HG03558 (cell line): ENCODE measurements around the gene TH.

Source experiments
- ATAC-seq: cut with Tn5 transposase; IDR thresholded peaks from one replicate; pipeline ENCODE4 v1.9.1; 2021; ENCODE audit warnings: moderate number of reproducible peaks; ENCODE audit not compliant: unreplicated experiment; ENCODE audit errors: extremely low read depth

Gene TH

DNA sequence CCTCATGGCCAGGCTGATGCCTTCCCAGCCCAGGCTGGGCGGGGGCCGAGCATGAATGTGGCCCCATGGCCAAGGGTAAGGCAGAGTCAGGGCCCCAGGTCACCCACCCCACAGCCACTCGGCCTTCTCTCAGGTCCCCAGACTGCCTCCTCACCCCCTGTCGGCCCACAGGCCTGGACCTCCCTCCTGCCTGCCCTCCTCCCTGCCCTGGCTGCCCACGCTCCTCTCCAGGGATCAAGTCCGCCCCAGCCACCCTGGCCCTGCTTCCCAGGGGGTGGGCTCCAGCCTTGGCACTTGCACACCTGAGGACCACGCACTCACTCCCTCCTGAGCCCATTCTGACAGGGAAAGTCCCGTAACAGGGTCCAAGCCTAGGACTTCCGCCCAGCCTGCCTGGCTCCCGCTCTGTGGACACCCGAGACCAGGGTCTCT lies 37.8 kb upstream of the TH start:
- ATAC-seq: no peak

DNA sequence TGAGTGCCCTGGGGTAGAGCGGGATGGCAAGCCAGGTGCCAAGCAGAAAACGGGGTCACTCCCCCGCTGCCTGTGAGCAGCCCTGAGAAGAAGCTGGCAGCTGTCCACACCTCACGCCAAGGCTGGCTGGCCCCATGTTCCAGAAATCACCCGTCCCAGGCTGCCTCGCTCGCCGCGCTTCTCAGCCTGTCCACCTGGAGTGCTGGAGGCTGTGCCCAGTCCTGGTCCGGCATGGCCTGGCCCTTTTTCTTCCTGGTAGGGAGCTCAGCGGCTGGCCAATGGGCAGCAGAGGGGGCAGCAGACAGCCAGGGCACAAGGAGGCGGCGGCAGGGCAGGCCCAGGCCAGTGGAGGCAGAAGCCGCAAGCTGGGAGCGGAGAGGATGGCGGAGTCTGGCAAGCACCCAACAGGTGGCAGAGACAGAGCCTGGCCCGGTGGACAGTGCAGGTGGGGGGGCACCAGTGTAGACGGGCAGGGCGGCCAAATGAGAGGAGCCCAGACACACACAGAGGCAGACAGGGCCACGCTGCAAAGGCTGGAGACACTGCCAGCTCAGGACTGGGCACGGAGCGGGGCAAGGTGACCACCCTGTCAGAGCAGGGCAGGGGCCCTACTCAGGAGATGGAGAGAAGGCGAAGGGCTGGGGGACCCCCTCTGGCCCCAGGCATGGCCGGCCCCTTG lies 37.2 kb upstream of the TH start:
- no peak for ATAC-seq

DNA sequence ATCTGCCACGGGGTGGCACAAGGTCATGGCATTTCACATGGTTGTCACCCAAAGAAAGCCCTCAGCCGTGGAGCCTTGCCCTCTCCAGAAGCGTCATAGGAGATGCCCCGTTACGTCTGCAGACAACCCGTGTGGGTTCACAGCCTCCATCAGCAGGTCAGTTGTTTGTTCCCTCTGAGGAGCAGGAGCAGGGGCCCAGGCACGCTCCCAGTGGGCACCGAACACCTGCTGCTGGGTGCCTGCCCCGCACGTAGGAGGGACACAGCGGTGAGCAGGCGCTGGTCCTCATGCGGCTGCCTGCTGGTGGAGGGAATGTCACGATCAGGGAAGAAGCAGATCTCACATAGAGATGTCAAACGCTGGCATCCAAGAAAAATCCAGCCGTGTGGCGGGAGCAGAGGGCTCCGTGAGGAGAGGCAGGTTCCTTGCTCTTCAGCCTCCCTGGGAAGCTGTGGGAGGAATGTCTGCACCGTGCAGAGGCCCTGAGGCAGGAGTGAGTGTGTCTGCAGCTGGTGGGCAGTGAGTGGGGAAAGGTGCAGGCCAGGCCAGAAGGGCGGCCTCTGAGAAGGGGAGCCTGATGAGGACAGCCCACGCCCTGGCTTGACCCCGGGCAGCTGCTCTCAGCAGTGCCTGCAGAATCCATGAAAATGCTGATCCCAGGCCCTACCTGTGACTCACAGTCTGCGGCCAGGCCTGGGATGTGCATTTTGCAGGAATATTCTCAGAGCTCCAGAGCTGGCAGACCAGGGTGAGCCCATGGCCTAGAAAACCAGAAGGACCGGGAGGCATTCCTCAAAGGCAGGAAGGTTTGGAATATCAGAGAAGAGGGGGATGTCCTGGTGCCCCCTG lies 36.4 kb upstream of the TH start:
- no peak for ATAC-seq

DNA sequence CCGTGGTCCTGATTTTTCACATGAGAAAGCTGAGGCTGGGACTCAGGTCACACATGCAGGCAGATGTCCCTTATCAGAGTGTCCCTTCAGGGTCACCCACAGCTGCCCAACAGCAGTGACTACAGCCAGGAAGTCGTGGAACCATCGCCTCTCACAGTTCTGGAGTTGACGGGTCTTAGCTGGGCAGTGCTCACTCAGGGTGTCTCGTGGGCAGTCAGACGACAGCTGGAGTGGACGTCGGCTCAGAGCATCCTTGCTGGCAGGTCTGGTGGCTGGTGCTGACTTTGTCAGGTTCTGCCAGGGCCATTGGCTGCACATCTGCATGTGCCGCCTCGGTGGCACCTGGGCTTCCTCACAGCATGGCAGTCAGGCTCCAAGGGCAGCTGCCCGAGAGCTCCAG lies 35.6 kb upstream of the TH start:
- ATAC-seq: no peak

DNA sequence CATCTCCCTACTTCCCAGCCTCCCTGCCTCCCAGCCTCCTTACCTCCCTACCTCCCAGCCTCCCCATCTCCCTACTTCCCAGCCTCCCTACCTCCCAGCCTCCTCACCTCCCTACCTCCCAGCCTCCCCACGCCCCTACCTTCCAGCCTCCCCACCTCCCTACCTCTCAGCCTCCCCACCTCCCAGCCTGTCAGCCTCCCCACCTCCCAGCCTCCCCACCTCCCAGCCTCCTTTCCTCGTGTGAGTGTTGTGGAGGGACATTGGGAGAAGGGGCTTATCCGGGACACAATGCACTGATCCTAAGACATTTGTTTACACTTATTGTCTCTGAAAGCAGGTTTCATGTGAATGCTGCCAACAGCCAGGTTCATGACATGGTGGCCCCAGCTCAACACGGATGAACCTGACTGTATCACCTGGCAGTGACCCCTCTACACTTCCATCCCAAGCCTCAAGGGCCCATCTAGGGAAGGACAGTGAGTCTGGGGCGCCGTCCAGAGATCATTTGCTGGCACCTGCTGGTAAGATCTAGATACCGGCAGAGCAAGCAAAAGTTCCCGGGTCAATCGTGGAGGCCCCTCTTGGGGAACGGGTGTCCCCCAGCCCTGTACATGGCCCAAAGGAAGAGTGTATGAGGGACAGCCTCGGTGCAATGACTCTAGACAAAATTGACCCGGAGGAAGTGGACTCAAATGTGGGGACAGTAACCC lies 34.5 kb upstream of the TH start:
- ATAC-seq: no peak

DNA sequence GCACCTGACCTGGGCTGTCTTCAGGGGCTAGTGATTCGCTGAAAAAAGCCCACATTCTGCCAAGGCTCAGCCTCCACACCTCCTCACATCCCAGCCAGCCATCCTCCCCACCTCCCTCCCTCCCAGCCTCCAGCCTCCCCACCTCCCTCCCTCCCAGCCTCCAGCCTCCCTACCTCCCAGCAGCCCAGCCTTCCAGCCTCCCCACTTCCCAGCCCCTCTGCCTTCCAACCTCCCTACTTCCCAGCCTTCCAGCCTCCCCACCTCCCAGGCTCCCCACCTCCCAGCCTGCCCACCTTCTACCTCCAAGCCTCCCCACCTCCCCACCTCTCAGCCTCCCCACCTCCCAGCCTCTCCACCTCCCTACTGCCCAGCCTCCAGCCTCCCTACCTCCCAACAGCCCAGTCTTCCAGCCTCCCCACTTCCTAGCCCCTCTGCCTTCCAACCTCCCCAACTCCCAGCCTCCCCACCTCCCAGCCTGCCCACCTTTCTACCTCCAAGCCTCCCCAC lies 33.7 kb upstream of the TH start:
- no peak for ATAC-seq

DNA sequence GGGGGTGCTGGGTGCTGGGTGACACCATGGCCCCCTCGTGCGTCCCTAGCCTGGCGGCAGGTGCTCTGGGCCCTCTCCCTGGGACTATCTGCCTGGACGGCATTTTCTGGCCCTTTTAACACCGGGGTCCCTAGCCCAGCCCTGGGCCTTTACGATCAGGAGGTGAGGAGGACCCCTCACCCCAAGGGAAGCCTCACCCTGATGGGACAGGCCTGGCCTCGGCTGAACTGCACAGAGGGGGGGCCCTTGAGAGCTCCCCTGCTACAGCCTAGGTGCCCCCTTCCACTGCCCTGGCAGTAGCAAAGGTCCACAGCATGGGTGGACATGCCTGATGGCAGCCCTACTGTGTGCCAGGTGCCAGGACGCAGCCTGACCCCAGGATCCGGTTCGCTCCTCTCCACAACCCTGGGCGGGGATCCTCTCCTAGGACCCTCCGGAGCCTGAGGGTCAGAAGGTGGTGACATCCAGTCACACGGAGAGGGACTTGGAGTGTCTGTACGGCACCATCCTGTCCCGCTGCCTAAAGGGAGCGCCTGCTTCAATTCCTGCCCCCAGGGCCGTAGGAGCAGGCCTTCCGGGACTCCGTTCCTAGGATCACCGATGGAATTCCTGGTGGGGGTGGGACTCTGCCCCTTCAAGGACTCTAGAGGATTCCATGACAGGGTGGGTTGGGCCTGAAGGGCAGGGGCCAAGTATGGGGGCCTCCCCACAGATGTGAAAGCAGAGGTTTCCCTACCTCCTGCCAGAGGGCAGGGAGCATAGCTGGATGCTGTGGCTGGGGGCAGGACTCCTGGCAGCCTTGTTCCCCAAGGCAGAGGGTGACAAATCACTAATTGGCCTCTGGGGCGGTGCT lies 33.0 kb upstream of the TH start:
- no peak for ATAC-seq

DNA sequence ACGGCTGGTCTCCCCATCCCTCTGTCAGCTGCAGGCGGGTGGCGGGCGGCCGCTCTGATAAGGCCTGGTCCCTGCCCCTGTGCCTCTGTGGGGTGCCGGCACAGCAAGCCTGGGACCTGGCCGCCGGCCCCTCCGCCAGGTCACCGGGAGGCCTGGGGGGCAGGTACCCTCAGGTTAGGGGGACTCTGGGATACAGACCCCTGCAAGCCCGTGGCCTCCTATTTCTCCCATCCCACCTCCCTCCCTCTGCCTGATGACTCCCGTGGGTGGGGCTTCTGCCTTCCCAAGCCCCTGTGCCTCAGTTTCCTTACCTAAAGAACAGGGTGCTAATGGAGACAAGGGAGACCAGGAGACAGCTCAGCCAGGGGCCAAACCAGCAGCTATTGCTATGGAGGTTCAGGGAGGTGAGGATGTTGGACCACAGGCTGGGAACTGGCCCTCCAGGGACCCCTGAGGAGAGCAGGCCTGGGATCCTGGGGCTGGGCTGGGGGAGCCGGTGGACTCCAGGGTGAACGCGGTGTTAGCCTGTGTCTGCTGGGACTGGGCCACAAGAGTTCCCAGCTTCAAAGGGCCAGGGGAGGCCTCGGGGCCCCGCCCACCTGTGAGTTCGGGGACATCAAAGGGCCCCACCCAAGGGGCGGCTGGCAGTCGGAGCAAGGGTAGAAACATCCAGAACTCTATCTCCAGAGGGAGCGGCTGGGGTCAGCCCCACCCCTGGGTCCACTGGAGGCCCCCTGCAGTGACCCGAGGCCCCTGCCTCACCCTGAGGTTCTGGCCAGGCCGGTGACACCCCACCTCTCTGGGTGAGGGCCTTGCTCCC lies 32.0 kb upstream of the TH start:
- ATAC-seq: no peak

DNA sequence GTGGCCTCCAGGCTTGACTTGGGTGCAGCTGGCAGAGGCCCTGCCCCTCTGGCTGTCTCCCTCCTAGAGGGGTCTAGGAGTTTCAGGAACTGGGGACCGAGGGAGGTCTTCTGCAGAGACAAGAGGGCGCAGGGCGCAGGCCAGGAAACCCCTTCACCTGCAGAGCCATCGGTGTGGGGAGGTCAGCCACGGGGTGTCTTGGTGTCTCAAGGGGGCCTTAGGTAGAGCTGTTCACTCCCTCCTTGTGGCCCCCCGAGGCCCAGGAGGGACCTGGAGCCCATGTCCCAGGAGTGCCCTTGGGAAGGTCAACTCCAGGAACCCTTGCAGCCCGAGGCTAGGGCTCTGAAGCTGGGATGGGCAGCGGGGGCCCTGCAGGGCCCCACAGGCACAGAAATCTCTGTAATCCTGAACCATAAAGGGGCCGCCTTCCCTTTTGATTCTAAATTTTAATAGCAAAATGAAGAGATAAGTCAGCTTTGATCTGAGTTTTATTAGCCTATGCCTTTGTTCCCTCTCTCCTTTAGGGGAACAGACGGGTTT lies 31.4 kb upstream of the TH start:
- ATAC-seq: no peak

DNA sequence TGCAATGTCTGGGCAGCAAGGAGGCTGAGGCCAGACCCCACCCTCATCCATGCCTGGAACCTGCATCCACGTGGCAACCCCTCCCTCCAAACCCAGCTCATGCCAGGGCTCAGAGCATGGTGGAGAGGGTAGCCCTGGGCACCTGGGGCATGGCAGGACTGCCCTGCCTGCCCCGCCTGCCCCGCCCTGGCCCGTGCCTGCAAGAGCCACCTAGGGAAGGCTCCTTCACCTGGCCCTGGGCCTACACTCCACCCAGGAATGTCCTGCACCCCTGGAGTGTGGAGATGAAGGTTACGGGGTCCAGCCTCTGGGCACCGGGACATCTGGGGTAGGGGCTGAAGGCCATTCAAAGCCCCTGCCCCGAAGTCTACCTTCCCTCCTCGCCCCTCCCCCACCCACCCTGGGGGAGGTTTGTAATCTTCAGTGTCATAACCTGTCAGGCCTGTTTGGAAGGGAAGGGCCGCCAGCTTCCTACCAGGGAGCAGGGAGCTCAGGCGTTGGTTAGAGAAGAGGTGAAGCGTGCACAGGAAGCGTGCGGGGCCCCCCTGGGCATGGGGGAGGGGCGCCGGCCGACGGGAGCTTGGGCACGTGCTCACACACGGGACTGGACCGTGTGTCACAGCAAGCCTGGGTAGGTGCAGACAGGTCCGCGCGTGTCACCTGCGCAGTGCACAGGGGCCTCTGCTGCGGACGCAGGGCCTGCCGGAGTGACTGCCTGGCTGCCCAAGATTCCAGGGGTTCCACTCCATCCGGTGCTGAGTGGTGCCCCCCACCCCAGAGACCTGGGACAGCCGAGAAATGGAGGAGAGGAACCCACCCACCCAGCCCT lies 30.7 kb upstream of the TH start:
- ATAC-seq: no peak

DNA sequence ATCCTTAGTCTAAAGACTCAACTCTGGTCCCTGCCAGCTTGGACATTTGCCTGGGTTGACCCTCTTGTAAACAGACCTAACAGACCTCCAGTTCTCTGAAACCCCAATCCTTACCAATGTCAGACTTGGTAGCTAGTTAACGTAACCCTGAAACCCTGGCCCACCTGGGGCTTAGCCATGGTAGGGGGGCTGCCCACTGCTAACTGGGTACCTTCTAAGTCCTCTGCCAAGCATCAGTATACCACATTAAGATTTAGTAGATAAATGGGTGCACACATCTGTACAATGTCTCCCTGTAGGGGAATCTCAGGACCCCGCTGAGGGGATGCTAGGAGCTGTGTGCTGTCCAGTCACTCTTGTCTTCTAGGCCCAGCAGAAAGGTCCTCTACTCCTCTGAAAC lies 29.9 kb upstream of the TH start:
- no peak for ATAC-seq

DNA sequence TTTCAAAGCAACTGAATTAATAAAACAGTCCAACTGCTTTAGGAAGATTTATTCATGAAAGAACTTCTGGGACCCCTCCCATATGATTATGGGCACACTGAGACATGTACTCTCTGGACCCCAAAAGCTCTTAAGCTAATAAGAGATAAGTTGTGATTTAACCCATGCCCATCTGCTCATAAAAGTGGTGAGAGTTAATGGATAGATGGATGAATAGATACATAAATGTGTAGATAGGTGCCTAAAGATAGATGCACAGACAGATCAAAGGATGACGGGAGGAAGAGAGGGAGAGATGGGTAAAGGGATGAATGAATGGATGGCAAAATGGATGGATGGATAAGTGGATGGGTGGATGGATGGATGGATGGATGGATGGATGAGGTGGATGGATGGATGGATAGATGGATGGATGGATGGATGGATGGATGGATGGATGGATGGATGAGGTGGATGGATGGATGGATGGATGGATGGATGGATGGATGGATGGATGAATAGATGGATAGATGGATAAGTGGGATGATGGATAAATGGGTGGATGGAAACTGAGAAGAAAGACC lies 29.4 kb upstream of the TH start:
- no peak for ATAC-seq

DNA sequence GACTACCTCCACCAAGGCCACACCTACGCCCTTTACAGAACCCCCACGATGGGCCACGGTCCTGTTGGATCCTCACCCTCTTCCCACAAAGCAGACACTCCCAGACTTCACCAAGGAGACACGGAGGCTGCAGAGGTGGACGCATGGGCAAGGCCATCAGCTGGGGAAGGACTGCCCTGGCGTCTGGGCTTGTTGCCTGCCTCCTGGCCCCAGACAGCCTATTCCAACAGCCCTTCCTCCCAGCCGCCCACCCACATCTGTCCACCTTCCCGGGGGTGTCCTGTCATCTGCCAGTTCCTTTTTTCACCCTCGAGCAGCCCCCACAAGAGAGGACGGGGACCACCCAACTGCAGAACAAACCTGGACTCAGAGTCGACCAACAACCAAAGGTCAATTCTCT lies 28.9 kb upstream of the TH start:
- ATAC-seq: no peak

DNA sequence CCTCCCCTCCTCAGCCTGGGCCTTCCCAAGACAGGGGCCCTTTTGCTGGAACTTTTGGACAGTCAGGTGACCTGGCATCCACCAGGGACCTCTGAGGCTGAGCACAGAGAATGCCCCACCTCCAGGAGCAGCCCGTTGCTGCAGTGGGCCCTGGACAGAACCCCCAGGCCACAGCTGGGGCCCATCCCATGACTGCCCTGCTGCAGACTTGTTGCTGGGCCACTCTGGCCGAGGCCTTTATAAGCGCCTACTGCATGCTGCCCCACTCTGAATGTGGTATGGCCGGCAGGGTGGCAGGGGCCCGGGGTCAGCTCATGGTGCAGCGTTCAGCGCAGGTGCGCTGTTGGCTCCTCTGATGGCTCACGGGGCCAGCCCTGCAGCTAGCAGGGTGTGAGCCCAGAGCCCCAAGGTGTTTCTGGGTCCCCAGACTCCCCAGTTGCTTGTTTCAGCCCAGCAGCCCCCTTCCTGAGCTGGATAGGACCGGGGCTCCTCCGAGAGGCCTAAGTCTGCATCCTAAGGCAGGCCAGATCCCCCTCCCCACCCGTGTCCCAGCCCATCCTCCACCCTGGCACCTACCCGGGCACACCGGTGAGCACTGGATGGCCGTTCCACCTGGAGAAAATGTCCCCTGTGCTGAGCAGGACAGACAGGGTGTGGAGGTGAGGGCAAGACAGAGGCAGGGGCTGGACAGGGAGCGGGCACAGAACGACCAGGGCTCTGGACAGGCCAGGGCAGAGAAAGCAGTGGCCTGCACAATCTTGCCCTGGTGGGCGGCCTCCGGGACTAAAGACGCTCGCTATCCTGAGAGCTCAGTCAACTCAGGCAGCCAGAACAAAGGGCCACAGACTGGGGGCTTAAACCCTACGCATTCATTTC lies 28.1 kb upstream of the TH start:
- ATAC-seq: no peak

DNA sequence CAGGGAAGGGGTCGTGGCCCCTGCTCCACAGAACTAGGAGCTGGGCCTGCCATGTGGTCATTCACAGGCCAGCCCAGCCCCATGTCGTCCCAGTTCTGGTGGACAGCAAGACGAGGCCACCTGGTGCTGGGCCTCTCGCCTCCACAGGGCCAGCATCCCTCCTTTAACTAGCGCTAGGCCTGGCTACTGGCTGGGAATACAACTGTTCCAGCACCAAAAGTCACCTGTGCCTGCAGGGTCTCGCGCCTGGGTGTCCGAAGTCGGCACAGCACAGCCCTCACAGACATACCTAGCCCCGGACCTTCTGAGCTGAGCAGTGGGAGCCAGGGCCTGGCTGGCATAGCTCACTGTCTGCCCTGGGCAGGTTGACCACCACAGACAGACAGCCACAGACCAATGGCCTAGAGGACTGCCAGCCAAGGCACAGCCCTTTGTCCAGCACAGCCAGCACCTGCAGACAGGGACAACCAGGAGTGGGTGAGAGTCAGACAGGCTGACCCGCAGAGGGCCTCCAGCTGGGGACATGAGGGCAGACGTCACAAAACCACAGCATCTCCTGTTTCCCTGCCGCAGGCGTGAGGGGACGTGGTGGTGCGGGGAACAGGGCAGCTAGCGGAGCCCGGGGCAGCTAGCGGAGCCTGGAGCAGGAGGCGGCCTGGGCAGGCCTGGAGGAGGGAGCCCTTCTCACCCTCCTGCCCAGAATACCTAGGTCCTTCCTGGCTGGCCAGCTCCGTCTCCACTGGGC lies 27.2 kb upstream of the TH start:
- no peak for ATAC-seq

DNA sequence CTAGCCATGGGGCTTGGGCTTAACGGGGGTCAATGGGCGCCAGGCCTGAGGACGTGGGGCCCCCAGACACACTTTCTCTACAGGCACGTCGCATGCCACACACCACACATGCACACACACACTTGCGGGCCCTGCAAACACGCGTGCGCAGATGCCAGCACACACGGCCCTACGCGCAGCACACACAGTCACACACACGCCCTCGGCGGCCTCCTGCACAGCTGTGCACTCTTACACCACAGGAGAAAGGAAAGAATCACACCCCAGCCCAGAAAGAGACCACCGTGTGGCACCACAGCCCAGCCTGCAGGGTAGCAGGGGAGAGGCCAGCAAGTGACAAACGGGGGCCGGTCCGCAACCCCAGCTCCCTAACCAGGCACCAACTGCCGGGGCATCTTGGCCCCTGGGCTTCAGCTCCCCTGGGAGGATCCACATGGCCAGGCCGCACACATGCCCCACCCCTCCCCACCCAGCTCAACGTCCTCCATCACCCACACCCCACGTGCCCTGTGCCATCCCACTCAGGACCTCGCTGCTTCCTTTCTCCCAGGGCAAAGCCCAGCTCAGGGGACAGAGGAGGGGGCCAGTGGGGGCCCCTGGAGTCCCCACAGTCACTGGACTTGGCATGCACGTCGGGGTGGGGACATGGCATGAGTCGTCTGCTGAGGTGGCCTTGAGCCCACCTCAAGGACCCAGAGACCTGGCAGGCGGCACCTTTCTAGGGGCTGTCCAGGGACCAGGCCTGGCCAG lies 26.3 kb upstream of the TH start:
- no peak for ATAC-seq
